BJ (cell line): ENCODE measurements around the gene PLA2G5. TPM values are rescaled to one million over a fixed set of nuclear protein-coding genes. Genes with fewer than 3 reads are reported as not detected.

Experiments
- CTCF ChIA-PET: fragments of 350-600 bp; formaldehyde crosslinking; extraction: SDS; loops from one replicate; lab custom pipeline; 2021; ENCODE audit warnings: antibody characterized with exemption, inconsistent platforms; lab: Yijun Ruan, JAX
- POLR2A ChIA-PET: fragments of 300-600 bp; sonication (Branson Sonifier 250); formaldehyde crosslinking; extraction: SDS; loops from one replicate; lab custom pipeline; 2021; ENCODE audit warnings: antibody characterized with exemption; lab: Charles Lee
- DNase-seq: peaks from one replicate; pipeline ENCODE4 v3.0.0-alpha.2; 2011; ENCODE audit warnings: low read depth
- H3K27me3 ChIP-seq: 2 replicates; pipeline ENCODE4 v1.6.0; 2011; ENCODE audit warnings: low read length; ENCODE audit not compliant: control insufficient read depth, insufficient read depth
- H3K36me3 ChIP-seq: 2 replicates; pipeline ENCODE4 v1.5.1; 2011; ENCODE audit warnings: low read length; ENCODE audit not compliant: control insufficient read depth, insufficient read depth
- H3K4me3 ChIP-seq: 2 replicates; pipeline ENCODE4 v1.5.1; 2011; ENCODE audit warnings: low read depth, mild to moderate bottlenecking, control low read depth, low read length
- CTCF ChIP-seq: IDR thresholded peaks from 2 replicates; pipeline ENCODE4 v1.5.1; 2011; ENCODE audit warnings: low read depth, mild to moderate bottlenecking, control low read depth, inconsistent platforms, low read length, moderate library complexity; ENCODE audit not compliant: insufficient read depth
- polyA plus RNA-seq: library from polyadenylated mRNA; depleted of rRNA; stranded (reverse); fragments of >200 nt; gene quantifications from 2 replicates; pipeline ENCODE4 v1.2.3, GENCODE V29; 2011

The PLA2G5 gene
- polyA plus RNA-seq, 1 experiment = not detected

DNA sequence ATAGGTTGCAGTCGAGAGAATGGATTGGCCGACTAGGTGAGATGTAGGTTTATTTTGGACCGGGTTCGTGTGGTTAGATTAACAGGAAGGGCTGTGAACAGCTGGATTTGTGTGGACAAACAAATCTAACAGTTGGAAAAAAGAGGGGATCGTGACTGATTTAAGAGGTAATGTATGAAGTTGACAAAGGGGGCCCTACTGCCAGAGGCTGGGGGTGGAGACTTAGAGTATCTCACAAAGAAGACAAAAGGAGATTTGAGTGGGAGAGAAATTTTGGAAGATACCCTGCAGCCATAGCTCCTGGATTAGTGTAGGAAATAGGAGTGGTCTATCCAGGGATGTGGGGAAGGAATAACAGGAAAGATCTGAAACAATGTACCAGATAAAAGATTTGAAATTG is 38.8 kb upstream of the PLA2G5 start:
- DNase-seq = no peak
- H3K4me3 ChIP-seq = no peak overlapping the region
- H3K27me3 ChIP-seq = peaks cover 2% of the 10 kb centered on the region; the same call in 1 of the 2 replicates
- no peaks in the 10 kb centered on the region for H3K36me3 ChIP-seq
- no peak for TF ChIP-seq CTCF
- POLR2A ChIA-PET = no interaction called here
- CTCF ChIA-PET = no interaction called here

GRCh38 chr1:20031836-20032235 is 38.2 kb upstream of the PLA2G5 start:
- Histone ChIP-seq H3K27me3 (peaks cover 2% of the 10 kb centered on the region; the same call in 1 of the 2 replicates), H3K36me3 (no peaks in the 10 kb centered on the region), H3K4me3 (no peak overlapping the region)
- POLR2A ChIA-PET = no interaction called here
- DNase-seq = no peak
- no peak for TF ChIP-seq CTCF
- CTCF ChIA-PET = no interaction called here

DNA sequence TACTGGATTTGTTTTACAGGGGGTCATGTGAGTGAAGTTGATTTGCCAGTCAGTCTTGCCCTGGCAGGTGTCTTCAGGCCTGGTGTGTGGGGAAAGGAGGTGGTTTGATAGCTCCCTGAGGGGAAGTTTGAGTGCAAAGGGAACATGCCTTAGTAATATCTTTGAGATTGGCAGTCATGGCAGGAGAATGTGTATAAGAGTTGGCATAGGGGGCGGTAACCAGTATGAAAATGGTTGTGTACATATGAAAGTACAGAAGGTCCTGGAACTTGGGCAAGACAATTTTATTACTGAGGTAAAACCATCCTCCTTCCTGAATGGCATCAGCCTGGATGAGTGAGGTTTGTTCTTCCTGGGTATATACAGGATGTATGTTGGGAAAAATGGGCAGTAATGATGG is 37.6 kb upstream of the PLA2G5 start:
- H3K4me3 ChIP-seq = no peak overlapping the region
- DNase-seq = no peak
- TF ChIP-seq CTCF = no peak
- H3K36me3 ChIP-seq = no peaks in the 10 kb centered on the region
- ChIA-PET POLR2A (no interaction called here), CTCF (no interaction called here)
- H3K27me3 ChIP-seq = 0 out of 2 replicates have a peak, but pooled peaks cover 2% of the 10 kb centered on the region

GRCh38 chr1:20033420-20033819 is 36.6 kb upstream of the PLA2G5 start:
- TF ChIP-seq CTCF = no peak
- H3K27me3 ChIP-seq = 0 out of 2 replicates have a peak, but pooled peaks cover 2% of the 10 kb centered on the region
- CTCF ChIA-PET = no interaction called here
- H3K4me3 ChIP-seq = no peak overlapping the region
- POLR2A ChIA-PET = no interaction called here
- no peak for DNase-seq
- no peaks in the 10 kb centered on the region for H3K36me3 ChIP-seq

DNA sequence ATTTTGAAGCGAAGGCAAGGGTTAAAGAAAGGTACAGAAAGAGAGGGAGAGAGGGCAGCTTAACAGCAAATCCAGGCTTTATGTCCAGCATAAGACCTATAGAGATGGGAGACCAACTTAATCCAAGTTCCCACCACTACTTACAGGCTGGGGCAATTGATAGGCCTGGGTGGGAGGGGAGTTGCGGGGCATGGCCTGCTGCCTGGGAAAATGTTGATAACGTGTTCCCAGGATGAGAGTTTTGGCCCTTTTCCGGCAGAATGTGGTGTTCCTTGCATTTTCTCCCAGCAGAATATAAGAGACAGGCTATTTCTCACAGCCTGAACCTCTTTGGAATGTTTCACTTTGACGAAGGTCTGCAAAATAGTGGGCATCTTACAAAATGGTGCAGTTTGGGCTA is 34.9 kb upstream of the PLA2G5 start:
- POLR2A ChIA-PET = no interaction called here

More for the DNA sequence above, 34.9 kb upstream of the PLA2G5 start:
- no peak for TF ChIP-seq CTCF
- no peak for DNase-seq
- Histone ChIP-seq H3K36me3 (no peaks in the 10 kb centered on the region), H3K4me3 (no peak overlapping the region), H3K27me3 (0 out of 2 replicates have a peak, but pooled peaks cover 2% of the 10 kb centered on the region)
- CTCF ChIA-PET = no interaction called here
